ENCODE data around the gene ELK3. TPM values are rescaled to one million over a fixed set of nuclear protein-coding genes. Genes with fewer than 3 reads are reported as not detected.

ELK3 gene
- 10 to 100 TPM in 1 of 4 donors, 1 to 10 TPM in 3; 8.4 to 12.9 (median 9.5) TPM for total RNA-seq

- 3 to 4% methylated on average over 36 to 46 of the region's 75 CpGs for WGBS, 2 donors
- TF ChIP-seq POLR2A (IDR thresholded peaks at IDR 0.05), result no peak
- TF ChIP-seq, protein P1, sequence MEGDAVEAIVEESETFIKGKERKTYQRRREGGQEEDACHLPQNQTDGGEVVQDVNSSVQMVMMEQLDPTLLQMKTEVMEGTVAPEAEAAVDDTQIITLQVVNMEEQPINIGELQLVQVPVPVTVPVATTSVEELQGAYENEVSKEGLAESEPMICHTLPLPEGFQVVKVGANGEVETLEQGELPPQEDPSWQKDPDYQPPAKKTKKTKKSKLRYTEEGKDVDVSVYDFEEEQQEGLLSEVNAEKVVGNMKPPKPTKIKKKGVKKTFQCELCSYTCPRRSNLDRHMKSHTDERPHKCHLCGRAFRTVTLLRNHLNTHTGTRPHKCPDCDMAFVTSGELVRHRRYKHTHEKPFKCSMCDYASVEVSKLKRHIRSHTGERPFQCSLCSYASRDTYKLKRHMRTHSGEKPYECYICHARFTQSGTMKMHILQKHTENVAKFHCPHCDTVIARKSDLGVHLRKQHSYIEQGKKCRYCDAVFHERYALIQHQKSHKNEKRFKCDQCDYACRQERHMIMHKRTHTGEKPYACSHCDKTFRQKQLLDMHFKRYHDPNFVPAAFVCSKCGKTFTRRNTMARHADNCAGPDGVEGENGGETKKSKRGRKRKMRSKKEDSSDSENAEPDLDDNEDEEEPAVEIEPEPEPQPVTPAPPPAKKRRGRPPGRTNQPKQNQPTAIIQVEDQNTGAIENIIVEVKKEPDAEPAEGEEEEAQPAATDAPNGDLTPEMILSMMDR (IDR thresholded peaks at IDR 0.05), result no peak
- intact Hi-C loops (cut with DNase I; ENCODE audit: low total_unique reads), result no loop called here
- DNase-seq (ENCODE audit: low spot score in 2 of 2), result peak; percentile 56 to 91
- peak within 1 kb of the TSS; percentile 82 for H3K4me3 ChIP-seq (ENCODE audit: low read depth, poor library complexity, severe bottlenecking)
These were observed at the start of gene ELK3 for GRCh38 chr12:96193725-96194575. Gene ELK3, plus strand, starts transcription at chr12:96194375.

DNA sequence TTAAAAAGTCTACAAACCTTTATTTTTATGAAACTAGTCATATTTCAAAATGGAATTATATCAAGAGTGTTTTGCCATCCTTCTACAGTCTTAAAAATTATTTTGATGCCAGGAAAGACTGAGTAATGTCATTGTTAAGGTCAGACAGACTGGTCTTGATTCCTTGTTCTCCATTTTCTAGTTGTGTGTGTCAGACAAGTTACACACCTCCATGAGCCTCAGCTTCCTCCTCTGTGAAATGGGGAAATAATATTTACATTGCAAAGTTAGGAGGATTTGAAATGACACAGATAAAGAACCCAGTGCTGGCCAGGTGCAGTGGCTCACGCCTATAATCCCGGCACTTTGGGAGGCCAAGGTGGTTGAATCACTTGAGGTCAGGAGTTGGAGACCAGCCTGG is 47.4 kb upstream of the ELK3 start:
- intact Hi-C loops (cut with DNase I; ENCODE audit: low total_unique reads), result no loop called here
- TF ChIP-seq, protein P1 (IDR thresholded peaks at IDR 0.05), result no peak
- no peak for TF ChIP-seq POLR2A (IDR thresholded peaks at IDR 0.05)
- DNase-seq (ENCODE audit: low spot score in 2 of 2), result no peak
- no peak overlapping the region for H3K4me3 ChIP-seq (ENCODE audit: low read depth, poor library complexity, severe bottlenecking)
- 87 to 93% methylated on average over 2 of the region's 2 CpGs for WGBS, 2 donors

- no peak for DNase-seq (ENCODE audit: low spot score in 2 of 2)
- H3K4me3 ChIP-seq (ENCODE audit: low read depth, poor library complexity, severe bottlenecking), result no peak overlapping the region
- intact Hi-C loops (cut with DNase I; ENCODE audit: low total_unique reads), result no loop called here
- 68 to 75% methylated on average over 5 of the region's 5 CpGs for WGBS, 2 donors
- TF ChIP-seq, protein P1 (IDR thresholded peaks at IDR 0.05), result no peak
- TF ChIP-seq POLR2A (IDR thresholded peaks at IDR 0.05), result no peak
These were observed 43.7 kb upstream of the ELK3 start for GRCh38 chr12:96150442-96150841.

DNA sequence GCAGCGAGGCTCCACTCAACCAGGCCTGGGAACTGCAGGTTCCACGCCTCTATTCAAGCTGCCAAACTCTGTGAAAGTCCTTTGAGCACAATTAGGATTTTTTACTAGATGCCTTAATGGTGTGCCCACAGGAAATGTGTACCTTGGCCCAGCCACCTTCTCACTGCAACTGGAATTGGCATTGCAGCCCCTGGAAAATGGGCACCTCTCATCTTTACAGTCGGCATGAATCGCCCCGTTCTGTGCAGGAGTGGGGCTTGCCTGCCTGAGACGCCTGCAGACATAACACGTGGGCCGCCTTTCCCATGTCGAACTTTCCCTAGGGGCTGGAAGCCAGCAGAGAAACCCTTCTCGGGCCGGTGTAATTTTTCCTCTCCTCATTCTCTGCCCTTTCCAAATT is 42.0 kb upstream of the ELK3 start:
- DNase-seq (ENCODE audit: low spot score in 2 of 2), result no peak
- no peak overlapping the region for H3K4me3 ChIP-seq (ENCODE audit: low read depth, poor library complexity, severe bottlenecking)
- WGBS, 2 donors, result 55 to 79% methylated on average over 11 of the region's 11 CpGs
- intact Hi-C loops (cut with DNase I; ENCODE audit: low total_unique reads), result no loop called here
- TF ChIP-seq POLR2A (IDR thresholded peaks at IDR 0.05), result no peak
- TF ChIP-seq, protein P1 (IDR thresholded peaks at IDR 0.05), result no peak

DNA sequence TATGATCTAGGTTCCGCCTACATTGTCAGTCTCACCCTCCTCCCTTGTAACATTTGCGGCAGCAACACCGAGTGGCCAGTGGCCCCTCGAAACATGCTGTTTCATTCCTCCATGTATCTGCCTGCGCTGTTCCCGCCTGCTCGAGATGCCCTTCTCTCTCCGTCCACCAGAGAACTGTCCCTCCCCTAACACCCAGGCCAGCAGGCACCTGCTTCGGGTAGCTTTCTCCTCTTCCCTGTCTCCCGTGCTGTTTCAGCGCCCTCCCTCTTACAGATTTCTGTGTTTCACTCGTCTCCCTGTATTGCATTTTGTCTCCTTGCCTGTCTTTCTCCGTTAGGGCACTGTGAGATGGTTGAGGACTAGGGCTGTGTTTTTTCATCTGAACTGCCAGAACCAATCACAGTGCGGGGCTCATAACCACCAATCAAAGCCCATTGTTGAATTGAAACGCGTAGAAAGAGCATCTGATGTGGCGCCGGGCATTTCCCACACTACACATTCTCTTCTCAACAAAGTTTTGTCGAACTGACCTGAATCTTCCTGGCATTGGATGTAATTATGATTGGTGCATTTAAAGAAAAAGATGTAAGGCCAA is 40.9 kb upstream of the ELK3 start:
- intact Hi-C loops (cut with DNase I; ENCODE audit: low total_unique reads), result no loop called here
- no peak overlapping the region for H3K4me3 ChIP-seq (ENCODE audit: low read depth, poor library complexity, severe bottlenecking)
- WGBS, 2 donors, result 89 to 91% methylated on average over 19 of the region's 19 CpGs
- TF ChIP-seq, protein P1 (IDR thresholded peaks at IDR 0.05), result no peak
- no peak for TF ChIP-seq POLR2A (IDR thresholded peaks at IDR 0.05)
- DNase-seq (ENCODE audit: low spot score in 2 of 2), result no peak

Measured in lower leg skin (tissue), 4 donors.